Lung microvascular endothelial cell (primary cell): Measurements from ENCODE around the gene ARL4C. TPM values are rescaled to one million over a fixed set of nuclear protein-coding genes. Genes with fewer than 3 reads are reported as not detected.

Experiments
- DNase-seq, 2 donors: peaks; one replicate each; pipeline versions ENCODE4 v3.0.0 to v3.0.0-alpha.2; 2010; ENCODE audit warnings: low read depth in 2 of 2
- total RNA-seq: library from RNA; depleted of rRNA; stranded (reverse); fragments of >200 nt; gene quantifications from 2 replicates; pipeline ENCODE4 v1.2.1, GENCODE V29; 2014

Gene ARL4C
- total RNA-seq, 1 donor from 2014 or later, result 3.8 TPM

DNA sequence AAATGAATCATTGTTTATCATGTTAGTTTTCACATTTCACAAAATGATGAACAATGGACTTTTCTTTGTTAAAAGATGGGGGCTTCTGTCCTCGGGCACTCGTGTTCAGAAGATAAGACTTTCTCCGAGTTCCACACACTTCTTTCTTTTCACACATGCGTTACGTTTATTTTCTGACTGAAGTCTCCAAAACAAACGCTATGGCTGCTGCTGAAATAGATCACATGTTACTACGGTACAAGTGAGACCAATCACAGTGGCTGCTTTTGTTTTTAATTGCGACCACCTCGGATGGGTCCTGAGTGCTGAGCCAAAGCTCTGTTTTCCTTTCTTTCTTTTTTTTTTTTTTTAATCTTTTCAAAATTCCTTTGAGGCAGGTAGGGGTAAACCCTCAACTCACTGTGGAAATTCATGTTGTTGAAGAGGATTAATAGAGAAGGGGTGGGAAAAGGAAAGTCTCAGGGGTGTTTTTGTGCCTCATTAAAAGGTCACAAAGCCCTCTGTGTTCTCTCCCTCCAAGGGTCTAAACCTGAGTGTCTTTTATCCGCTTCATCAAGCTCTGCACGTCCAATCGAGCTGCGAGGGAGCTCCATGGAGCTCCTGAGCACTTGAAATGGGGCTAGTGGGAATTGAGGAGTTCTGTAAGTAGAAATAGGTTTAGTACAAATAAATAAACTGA, 48.2 kb downstream of the ARL4C start:
- DNase-seq, result no peak

DNA sequence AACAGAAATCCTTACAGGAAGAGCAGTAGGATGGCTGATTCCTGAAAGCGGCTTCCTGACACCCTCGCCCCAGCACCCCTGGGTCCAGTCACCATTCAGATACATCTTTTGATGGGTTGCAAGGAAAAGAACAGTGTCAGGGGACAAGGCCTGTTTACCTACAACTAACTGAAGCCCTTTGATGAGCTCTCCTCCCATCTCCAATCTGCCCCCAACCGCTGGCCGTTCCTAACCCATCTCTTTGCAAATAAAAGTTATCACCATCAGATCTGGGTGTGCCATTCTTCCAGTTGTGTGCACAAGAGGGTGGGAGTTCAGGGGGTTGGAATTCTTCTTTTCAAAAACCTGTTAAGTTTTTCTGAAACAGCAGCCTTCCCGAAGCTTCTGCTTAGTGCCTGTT, 48.9 kb downstream of the ARL4C start:
- DNase-seq, result no peak

DNA sequence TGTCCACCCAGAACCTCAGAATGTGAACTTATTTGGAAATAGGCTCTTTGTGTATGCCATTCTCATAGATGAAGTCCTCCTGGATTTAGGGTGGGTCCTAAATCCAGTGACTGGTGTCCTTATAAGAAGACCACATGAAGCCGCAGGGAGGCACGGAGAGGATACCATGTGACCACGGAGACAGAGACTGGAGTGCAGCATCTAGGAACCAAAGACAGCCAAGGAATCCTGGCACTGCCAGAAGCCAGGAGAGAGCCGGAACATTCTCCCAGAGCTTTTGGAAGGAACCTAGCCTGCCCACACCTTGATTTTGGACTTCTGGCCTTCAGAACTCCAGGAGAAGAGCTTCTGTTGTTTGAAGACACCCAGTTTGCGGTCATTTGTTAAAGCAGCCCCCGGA, 49.7 kb downstream of the ARL4C start:
- no peak for DNase-seq

DNA sequence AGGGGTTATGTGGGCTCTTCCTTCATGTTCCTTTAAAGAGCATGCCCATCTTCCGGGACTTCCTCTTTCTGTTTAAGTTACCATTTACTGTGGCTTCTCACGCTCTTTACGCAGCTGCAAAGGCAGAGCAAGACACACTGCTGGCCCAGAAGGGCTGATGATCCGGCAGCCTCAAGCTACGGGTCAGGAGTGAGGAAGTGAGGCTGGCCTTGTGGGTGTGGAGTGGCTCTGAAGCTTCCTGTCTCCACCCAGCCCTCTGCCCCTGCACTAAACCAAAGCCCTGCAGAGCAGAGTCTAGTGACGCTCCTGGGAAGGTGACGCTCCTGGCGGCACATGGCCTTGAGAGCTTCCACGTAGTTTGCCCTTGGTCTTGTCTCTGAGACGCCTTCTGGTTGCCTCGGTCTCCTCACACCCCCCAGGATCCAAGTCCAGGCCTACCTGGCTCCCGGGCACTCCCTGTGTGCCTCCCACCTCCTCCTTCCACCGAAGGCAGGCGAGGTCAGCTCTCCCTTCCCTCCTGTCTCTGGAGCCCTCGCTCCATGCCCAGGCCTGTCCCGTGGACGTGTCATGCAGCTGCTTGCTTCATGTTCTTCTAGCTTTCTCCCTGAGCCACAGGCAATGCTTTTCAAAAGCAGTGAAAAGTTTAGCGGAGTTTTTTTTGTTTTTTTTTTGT, 50.3 kb downstream of the ARL4C start:
- DNase-seq, result peak in 1 of 2 donors; percentile 95

DNA sequence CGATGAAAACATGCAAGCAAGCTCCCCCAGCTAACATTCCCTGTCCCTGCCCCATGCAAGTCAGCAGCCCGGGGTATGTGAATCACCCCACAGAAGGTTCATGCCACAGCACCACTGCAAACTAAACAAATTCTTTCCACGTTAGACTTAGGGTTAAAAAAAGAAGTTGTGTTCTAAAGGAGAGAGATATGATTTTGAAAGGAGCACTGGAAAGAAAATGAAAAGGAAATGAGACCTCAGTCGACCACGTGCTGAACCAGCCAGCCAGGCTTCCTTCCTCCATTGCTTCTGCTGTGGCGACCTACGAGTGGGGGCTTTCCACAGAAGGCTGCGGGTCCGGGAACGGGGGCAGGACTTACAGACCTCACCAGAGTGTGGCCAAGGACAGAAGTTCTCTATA, 52.0 kb downstream of the ARL4C start:
- peak; percentile 87 to 89 for DNase-seq

DNA sequence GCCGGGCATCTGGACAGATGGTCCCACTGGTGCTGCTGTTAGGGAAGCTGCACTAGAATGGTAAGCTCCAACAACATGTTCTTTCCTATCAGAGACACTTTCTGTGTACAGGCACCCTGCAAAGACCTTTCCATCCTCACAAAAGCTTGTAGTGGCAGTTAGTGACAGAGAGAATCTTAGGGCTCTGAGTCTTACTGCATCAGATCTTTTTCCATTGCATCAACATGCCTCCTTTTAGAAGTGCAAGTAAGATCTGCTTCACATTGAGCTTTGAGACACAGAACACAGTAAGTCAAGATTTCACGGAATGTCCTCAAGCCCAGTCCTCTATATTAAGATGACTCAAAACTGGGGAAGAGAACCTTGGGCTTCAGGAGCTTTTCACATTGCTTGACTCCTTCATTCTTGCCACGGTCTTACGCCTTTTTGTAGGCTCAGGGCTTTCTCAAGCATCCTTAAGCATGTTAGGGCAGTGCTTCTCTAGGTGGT, 52.6 kb downstream of the ARL4C start:
- no peak for DNase-seq
